T-cell (primary cell): ENCODE results near the gene HDAC9. TPM values are rescaled to one million over a fixed set of nuclear protein-coding genes. Genes with fewer than 3 reads are reported as not detected.

Experiments used
- ATAC-seq, 4 experiments: fragments of 200-7000 bp in 3 of 4; fragments of 150-1000 bp in 1 of 4; cut with Tn5 transposase; replicated peaks in 1 of 4; 1 replicate in 3 of 4; 2 replicates in 1 of 4; pipeline ENCODE4 v1.10.0; 2021; ENCODE audit warnings: moderate library complexity in 3 of 4, mild to moderate bottlenecking in 2 of 4, moderate number of reproducible peaks in 1 of 4
- CTCF ChIA-PET, 2 donors: fragments of 300-600 bp; sonication (Branson Sonifier 250); formaldehyde crosslinking; loops; one replicate each; lab custom pipeline; 2022; ENCODE audit warnings: antibody characterized with exemption in 2 of 2; lab: Charles Lee
- POLR2A ChIA-PET, 2 donors: fragments of 300-600 bp; sonication (Branson Sonifier 250); formaldehyde crosslinking; loops; one replicate each; lab custom pipeline; 2022; ENCODE audit warnings: antibody characterized with exemption in 2 of 2; lab: Charles Lee
- DNase-seq, 35 experiments: peaks; one replicate each; pipeline versions ENCODE4 v3.0.0 to v3.0.0-alpha.2; 2013 to 2023
- H3K27ac ChIP-seq: one replicate; pipeline ENCODE4 v1.5.1; 2013; ENCODE audit warnings: low read length
- H3K27me3 ChIP-seq, 2 experiments: replicated peaks in 1 of 2; 1 replicate in 1 of 2; 2 replicates in 1 of 2; pipeline versions ENCODE4 v1.6.1 to v1.7.0; 2013; ENCODE audit warnings: low read length in 1 of 2, mixed read lengths in 1 of 2; ENCODE audit not compliant: control insufficient read depth in 2 of 2, insufficient read depth in 2 of 2; ENCODE audit errors: extremely low read depth in 1 of 2
- H3K36me3 ChIP-seq, 2 donors: 1 replicate in 1 of 2; 2 replicates in 1 of 2; pipeline versions ENCODE4 v1.6.1 to v1.7.0; 2013; ENCODE audit warnings: low read length in 1 of 2; ENCODE audit not compliant: control insufficient read depth in 2 of 2, insufficient read depth in 1 of 2; ENCODE audit errors: extremely low read depth in 1 of 2
- H3K4me1 ChIP-seq, 2 experiments: 1 replicate in 1 of 2; 2 replicates in 1 of 2; pipeline versions ENCODE4 v1.6.1 to v1.7.0; 2013; ENCODE audit warnings: low read length in 2 of 2, mixed read lengths in 1 of 2; ENCODE audit not compliant: insufficient read depth in 2 of 2, control insufficient read depth in 1 of 2; ENCODE audit errors: extremely low read depth in 1 of 2
- H3K4me3 ChIP-seq, 2 donors: 1 replicate in 1 of 2; 2 replicates in 1 of 2; pipeline versions ENCODE4 v1.5.1 to v1.7.0; 2013; ENCODE audit warnings: mild to moderate bottlenecking in 2 of 2, low read length in 1 of 2, moderate library complexity in 1 of 2; ENCODE audit not compliant: control insufficient read depth in 1 of 2; ENCODE audit errors: extremely low read depth in 1 of 2
- H3K9me3 ChIP-seq: 2 replicates; pipeline ENCODE4 v1.7.0; 2013
- H3K27ac Mint-ChIP-seq, 2 donors: one replicate each; pipeline ENCODE4 v1.8.0; 2020 to 2021; ENCODE audit warnings: mild to moderate bottlenecking in 2 of 2, mixed read lengths in 2 of 2
- H3K27me3 Mint-ChIP-seq, 2 donors: one replicate each; pipeline ENCODE4 v1.8.0; 2021 to 2022; ENCODE audit warnings: mixed read lengths in 2 of 2
- H3K36me3 Mint-ChIP-seq: one replicate; pipeline ENCODE4 v1.8.0; 2021; ENCODE audit warnings: mixed read lengths
- H3K4me1 Mint-ChIP-seq, 3 donors: one replicate each; pipeline ENCODE4 v1.8.0; 2020 to 2022; ENCODE audit warnings: mixed read lengths in 3 of 3, mild to moderate bottlenecking in 1 of 3
- H3K4me3 Mint-ChIP-seq, 3 donors: one replicate each; pipeline ENCODE4 v1.8.0; 2020 to 2022; ENCODE audit warnings: mild to moderate bottlenecking in 3 of 3, mixed read lengths in 3 of 3, moderate library complexity in 3 of 3
- H3K9me3 Mint-ChIP-seq, 3 donors: one replicate each; pipeline ENCODE4 v1.8.0; 2020 to 2022; ENCODE audit warnings: mixed read lengths in 3 of 3
- WGBS: methylation state at CpG from one replicate; pipeline ENCODE4 v1.1.5; 2013; ENCODE audit warnings: missing lambda C conversion rate; ENCODE audit not compliant: insufficient coverage; 5-methylcytosine and 5-hydroxymethylcytosine counted together
- total RNA-seq, 35 experiments: library from RNA in 6 of 35; stranded (reverse) in 6 of 35; fragments of 120-200 nt in 1 of 35; gene quantifications; one replicate each; pipeline versions ENCODE4 v1.2.1 to v1.2.4 and lab custom pipeline; 2013 to 2026

Gene HDAC9
- total RNA-seq, 5 donors from 2014 or later (not counting 1 experiment from before 2014, with no cell fraction given) = 2.8 to 6.7 (median 4.7) TPM

DNA sequence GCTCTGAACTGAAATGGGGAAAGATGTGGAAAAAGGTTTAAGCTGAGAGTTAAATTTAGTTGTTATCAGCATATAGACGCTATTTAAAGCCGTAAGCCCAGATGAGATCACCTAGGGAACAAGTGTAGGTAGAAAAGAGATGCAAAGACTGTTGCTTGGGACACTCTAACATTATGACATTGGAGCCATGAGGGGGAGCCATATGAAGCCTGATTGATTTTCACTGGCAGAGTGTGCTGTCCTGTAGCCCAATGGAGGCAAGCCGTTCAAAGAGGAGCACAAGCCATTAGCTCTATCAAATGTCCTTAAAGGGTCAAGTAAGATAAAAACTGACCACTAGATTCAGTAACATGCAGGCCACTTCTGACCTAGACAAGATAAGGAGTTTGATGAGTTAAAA, 398.6 kb downstream of the HDAC9 start:
- DNase-seq (no peak), ATAC-seq (no peak)
- CTCF ChIA-PET = no interaction called here
- Mint-ChIP-seq H3K9me3 (peaks cover 0 to 2% (median 0%) of the 10 kb centered on the region in 3 donors), H3K4me3 (no peak overlapping the region), H3K27ac (no peak overlapping the region), H3K27me3 (no peaks in the 10 kb centered on the region), H3K36me3 (no peaks in the 10 kb centered on the region), H3K4me1 (no peaks in the 10 kb centered on the region)
- Histone ChIP-seq H3K9me3 (no peaks in the 10 kb centered on the region), H3K27ac (no peak overlapping the region), H3K36me3 (no peaks in the 10 kb centered on the region), H3K4me3 (no peak overlapping the region), H3K27me3 (no peaks in the 10 kb centered on the region), H3K4me1 (no peaks in the 10 kb centered on the region)
- POLR2A ChIA-PET = no interaction called here
- WGBS = 89% methylated on average over 2 of the region's 3 CpGs

- no peaks in the 10 kb centered on the region for H3K36me3 ChIP-seq
- H3K9me3 ChIP-seq = no peaks in the 10 kb centered on the region
- ATAC-seq = no peak
- POLR2A ChIA-PET = no interaction called here
- Mint-ChIP-seq H3K4me3 (no peak overlapping the region), H3K27ac (no peak overlapping the region), H3K4me1 (no peaks in the 10 kb centered on the region), H3K27me3 (no peaks in the 10 kb centered on the region), H3K9me3 (no peaks in the 10 kb centered on the region), H3K36me3 (no peaks in the 10 kb centered on the region)
- DNase-seq = no peak
- H3K27me3 ChIP-seq = no peaks in the 10 kb centered on the region
- no CpG with 5 or more reads among the region's 3 CpGs for WGBS
- no peak overlapping the region for H3K27ac ChIP-seq
- no peaks in the 10 kb centered on the region for H3K4me1 ChIP-seq
- no peak overlapping the region for H3K4me3 ChIP-seq
- CTCF ChIA-PET = no interaction called here
These were observed 399.9 kb downstream of the HDAC9 start for GRCh38 chr7:18895456-18895855.

GRCh38 chr7:18896343-18896975, 400.9 kb downstream of the HDAC9 start:
- ATAC-seq = no peak
- Mint-ChIP-seq H3K4me3 (no peak overlapping the region), H3K27me3 (no peaks in the 10 kb centered on the region), H3K27ac (no peak overlapping the region), H3K36me3 (no peaks in the 10 kb centered on the region), H3K9me3 (no peaks in the 10 kb centered on the region), H3K4me1 (no peaks in the 10 kb centered on the region)
- Histone ChIP-seq H3K9me3 (no peaks in the 10 kb centered on the region), H3K27me3 (no peaks in the 10 kb centered on the region), H3K27ac (no peak overlapping the region), H3K36me3 (no peaks in the 10 kb centered on the region), H3K4me3 (no peak overlapping the region), H3K4me1 (no peaks in the 10 kb centered on the region)
- POLR2A ChIA-PET = interaction anchor here in 1 of 2 donors (1.0 kb wide), 1 partner anchor 16 kb away, joined by 3 read pairs; no protein-coding TSS in a partner anchor
- CTCF ChIA-PET = no interaction called here
- no CpG with 5 or more reads among the region's 2 CpGs for WGBS
- no peak for DNase-seq

GRCh38 chr7:18900236-18900635, 404.7 kb downstream of the HDAC9 start:
- no peak overlapping the region for H3K4me3 Mint-ChIP-seq
- H3K27me3 Mint-ChIP-seq = no peaks in the 10 kb centered on the region
- Histone ChIP-seq H3K27ac (no peak overlapping the region), H3K4me3 (no peak overlapping the region), H3K4me1 (no peaks in the 10 kb centered on the region), H3K36me3 (no peaks in the 10 kb centered on the region), H3K27me3 (no peaks in the 10 kb centered on the region), H3K9me3 (no peaks in the 10 kb centered on the region)
- ChIA-PET CTCF (no interaction called here), POLR2A (no interaction called here)
- H3K27ac Mint-ChIP-seq = no peak overlapping the region
- no peak for ATAC-seq
- no peaks in the 10 kb centered on the region for H3K4me1 Mint-ChIP-seq
- WGBS = no CpG with 5 or more reads among the region's 3 CpGs
- no peak for DNase-seq
- H3K36me3 Mint-ChIP-seq = no peaks in the 10 kb centered on the region
- peaks cover 0 to 8% (median 7%) of the 10 kb centered on the region in 3 donors for H3K9me3 Mint-ChIP-seq

DNA sequence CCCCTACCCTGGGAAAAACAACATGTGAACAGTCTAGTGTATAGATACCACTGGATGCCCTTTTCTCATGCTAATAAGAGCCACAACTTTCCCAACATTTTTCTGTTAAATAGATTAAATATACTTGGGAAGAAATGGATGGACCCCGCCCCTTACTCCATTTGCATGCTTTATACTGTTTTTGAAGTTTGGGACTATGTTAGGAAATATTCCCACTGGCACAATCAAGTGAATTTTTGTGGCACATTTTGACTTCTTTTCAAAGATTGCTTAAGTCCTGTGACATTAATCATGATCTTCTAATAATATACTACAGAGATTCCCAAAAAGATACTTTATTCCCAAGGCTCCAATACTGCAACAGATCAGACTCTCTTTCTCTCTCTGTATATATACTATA, 405.3 kb downstream of the HDAC9 start:
- peaks cover 0 to 8% (median 8%) of the 10 kb centered on the region in 3 donors for H3K9me3 Mint-ChIP-seq
- H3K27ac Mint-ChIP-seq = no peak overlapping the region
- WGBS = no CpG with 5 or more reads among the region's 1 CpG

GRCh38 chr7:18901351-18901750, 405.8 kb downstream of the HDAC9 start:
- Mint-ChIP-seq H3K4me3 (no peak overlapping the region), H3K4me1 (no peaks in the 10 kb centered on the region), H3K36me3 (no peaks in the 10 kb centered on the region), H3K27ac (no peak overlapping the region), H3K9me3 (peaks cover 0 to 8% (median 8%) of the 10 kb centered on the region in 3 donors), H3K27me3 (no peaks in the 10 kb centered on the region)
- no peak for ATAC-seq
- H3K27ac ChIP-seq = no peak overlapping the region
- no peaks in the 10 kb centered on the region for H3K4me1 ChIP-seq
- ChIA-PET CTCF (no interaction called here), POLR2A (no interaction called here)
- no peaks in the 10 kb centered on the region for H3K27me3 ChIP-seq
- no peak for DNase-seq
- no peak overlapping the region for H3K4me3 ChIP-seq
- no peaks in the 10 kb centered on the region for H3K9me3 ChIP-seq
- H3K36me3 ChIP-seq = no peaks in the 10 kb centered on the region
- no CpG with 5 or more reads among the region's 3 CpGs for WGBS

More for the DNA sequence above, 405.3 kb downstream of the HDAC9 start:
- Mint-ChIP-seq H3K4me3 (no peak overlapping the region), H3K27me3 (no peaks in the 10 kb centered on the region), H3K36me3 (no peaks in the 10 kb centered on the region), H3K4me1 (no peaks in the 10 kb centered on the region)
- Histone ChIP-seq H3K27me3 (no peaks in the 10 kb centered on the region), H3K27ac (no peak overlapping the region), H3K4me1 (no peaks in the 10 kb centered on the region), H3K36me3 (no peaks in the 10 kb centered on the region), H3K4me3 (no peak overlapping the region), H3K9me3 (no peaks in the 10 kb centered on the region)
- ChIA-PET CTCF (no interaction called here), POLR2A (no interaction called here)
- ATAC-seq = no peak
- DNase-seq = no peak
